Stimulated activated naive B cell treated with anti-CD40 and anti-IgM and Interleukin-4, amounts not matched to agents 10 μg/mL and 1 μg/mL and 100 μg/mL, for 72 hours (primary cell): ENCODE measurements around the gene PGP.

ENCODE experiments used
- ATAC-seq, 2 donors: fragments of 150-1000 bp; cut with Tn5 transposase; replicated peaks; 2 replicates each; pipeline ENCODE4 v1.10.0; 2021; ENCODE audit warnings: moderate library complexity in 1 of 2
- DNase-seq: peaks from one replicate; pipeline ENCODE4 v3.0.0; 2021
- H3K27ac Mint-ChIP-seq: one replicate; pipeline ENCODE4 v1.8.0; 2022; ENCODE audit warnings: mild to moderate bottlenecking, mixed read lengths
- H3K27me3 Mint-ChIP-seq, 2 donors: one replicate each; pipeline ENCODE4 v1.8.0; 2022; ENCODE audit warnings: mixed read lengths in 2 of 2
- H3K36me3 Mint-ChIP-seq, 2 donors: one replicate each; pipeline ENCODE4 v1.8.0; 2022; ENCODE audit warnings: mixed read lengths in 2 of 2, mild to moderate bottlenecking in 1 of 2
- H3K4me1 Mint-ChIP-seq, 2 donors: one replicate each; pipeline ENCODE4 v1.8.0; 2022; ENCODE audit warnings: mixed read lengths in 2 of 2, mild to moderate bottlenecking in 1 of 2
- H3K4me3 Mint-ChIP-seq, 2 donors: one replicate each; pipeline ENCODE4 v1.8.0; 2022; ENCODE audit warnings: mild to moderate bottlenecking in 2 of 2, mixed read lengths in 2 of 2, moderate library complexity in 1 of 2
- H3K9me3 Mint-ChIP-seq, 2 donors: one replicate each; pipeline ENCODE4 v1.8.0; 2022; ENCODE audit warnings: mixed read lengths in 2 of 2, mild to moderate bottlenecking in 1 of 2

The PGP gene

GRCh38 chr16:2195322-2196161 is 19.1 kb downstream of the PGP start:
- ATAC-seq (peak; percentile 36 to 41), DNase-seq (no peak)
- Mint-ChIP-seq H3K9me3 (no peaks in the 10 kb centered on the region), H3K27me3 (peaks cover 52 to 68% of the 10 kb centered on the region in 2 donors), H3K27ac (peak overlapping the region; percentile 65), H3K36me3 (no peaks in the 10 kb centered on the region), H3K4me1 (peaks cover 6 to 20% of the 10 kb centered on the region in 2 donors), H3K4me3 (peak overlapping the region; percentile 60 to 62)

GRCh38 chr16:2194852-2195321 is 19.8 kb downstream of the PGP start:
- Mint-ChIP-seq H3K27ac (no peak overlapping the region), H3K4me1 (peaks cover 6 to 20% of the 10 kb centered on the region in 2 donors), H3K36me3 (no peaks in the 10 kb centered on the region), H3K4me3 (peak overlapping the region in 1 of 2 donors; percentile 26), H3K27me3 (peaks cover 48 to 63% of the 10 kb centered on the region in 2 donors), H3K9me3 (no peaks in the 10 kb centered on the region)
- ATAC-seq (peak; percentile 72 to 73), DNase-seq (peak; percentile 24)

- H3K27ac Mint-ChIP-seq: no peak overlapping the region
- peaks cover 6 to 20% of the 10 kb centered on the region in 2 donors for H3K4me1 Mint-ChIP-seq
Observed at GRCh38 chr16:2194166-2194834, 20.3 kb downstream of the PGP start.

GRCh38 chr16:2191446-2191706 is 23.3 kb downstream of the PGP start:
- Mint-ChIP-seq H3K4me3 (no peak overlapping the region), H3K36me3 (no peaks in the 10 kb centered on the region), H3K27me3 (peaks cover 28 to 38% of the 10 kb centered on the region in 2 donors), H3K27ac (no peak overlapping the region), H3K4me1 (peaks cover 6 to 15% of the 10 kb centered on the region in 2 donors), H3K9me3 (no peaks in the 10 kb centered on the region)
- no peak for DNase-seq
- ATAC-seq: no peak

More at GRCh38 chr16:2194166-2194834, 20.3 kb downstream of the PGP start:
- no peak for DNase-seq
- H3K36me3 Mint-ChIP-seq: no peaks in the 10 kb centered on the region
- no peak overlapping the region for H3K4me3 Mint-ChIP-seq
- ATAC-seq: no peak
- H3K9me3 Mint-ChIP-seq: no peaks in the 10 kb centered on the region
- peaks cover 47 to 59% of the 10 kb centered on the region in 2 donors for H3K27me3 Mint-ChIP-seq

- H3K4me1 Mint-ChIP-seq: peaks cover 6 to 15% of the 10 kb centered on the region in 2 donors
- H3K36me3 Mint-ChIP-seq: no peaks in the 10 kb centered on the region
- DNase-seq (no peak), ATAC-seq (no peak)
- no peaks in the 10 kb centered on the region for H3K9me3 Mint-ChIP-seq
- H3K27ac Mint-ChIP-seq: no peak overlapping the region
- H3K4me3 Mint-ChIP-seq: no peak overlapping the region
- H3K27me3 Mint-ChIP-seq: peaks cover 28 to 38% of the 10 kb centered on the region in 2 donors
Observed at GRCh38 chr16:2190659-2191445, 23.8 kb downstream of the PGP start.

GRCh38 chr16:2190002-2190658 is 24.5 kb downstream of the PGP start:
- Mint-ChIP-seq H3K27ac (no peak overlapping the region), H3K4me3 (no peak overlapping the region), H3K36me3 (no peaks in the 10 kb centered on the region), H3K27me3 (peaks cover 26 to 31% of the 10 kb centered on the region in 2 donors), H3K9me3 (no peaks in the 10 kb centered on the region), H3K4me1 (peaks cover 4 to 8% of the 10 kb centered on the region in 2 donors)
- DNase-seq (no peak), ATAC-seq (no peak)

- Mint-ChIP-seq H3K27ac (no peak overlapping the region), H3K9me3 (no peaks in the 10 kb centered on the region), H3K36me3 (no peaks in the 10 kb centered on the region), H3K4me1 (peaks cover under 1 to 1% of the 10 kb centered on the region in 2 donors), H3K27me3 (peaks cover 20 to 23% of the 10 kb centered on the region in 2 donors), H3K4me3 (no peak overlapping the region)
- DNase-seq (no peak), ATAC-seq (no peak)
Observed at GRCh38 chr16:2189252-2189893, 25.3 kb downstream of the PGP start.

GRCh38 chr16:2188395-2188794 is 26.2 kb downstream of the PGP start:
- Mint-ChIP-seq H3K4me1 (peaks cover 0 to 3% of the 10 kb centered on the region in 2 donors), H3K27me3 (peaks cover 12 to 13% of the 10 kb centered on the region in 2 donors), H3K36me3 (no peaks in the 10 kb centered on the region), H3K9me3 (no peaks in the 10 kb centered on the region), H3K4me3 (no peak overlapping the region), H3K27ac (peak overlapping the region; percentile 31)
- ATAC-seq (no peak), DNase-seq (no peak)

GRCh38 chr16:2187212-2187611 is 27.4 kb downstream of the PGP start:
- H3K27ac Mint-ChIP-seq: no peak overlapping the region
- ATAC-seq: no peak
- peaks cover 1 to 5% of the 10 kb centered on the region in 2 donors for H3K27me3 Mint-ChIP-seq
- peaks cover 0 to 5% of the 10 kb centered on the region in 2 donors for H3K4me1 Mint-ChIP-seq
- H3K9me3 Mint-ChIP-seq: no peaks in the 10 kb centered on the region
- H3K36me3 Mint-ChIP-seq: peaks cover 1 to 3% of the 10 kb centered on the region in 2 donors
- no peak for DNase-seq
- no peak overlapping the region for H3K4me3 Mint-ChIP-seq

GRCh38 chr16:2186505-2186904 is 28.1 kb downstream of the PGP start:
- Mint-ChIP-seq H3K27me3 (peaks cover 0 to under 1% of the 10 kb centered on the region in 2 donors), H3K27ac (no peak overlapping the region), H3K36me3 (peaks cover 5% of the 10 kb centered on the region in 2 donors), H3K4me1 (peaks cover 0 to 5% of the 10 kb centered on the region in 2 donors), H3K4me3 (no peak overlapping the region), H3K9me3 (no peaks in the 10 kb centered on the region)
- DNase-seq (no peak), ATAC-seq (no peak)

- ATAC-seq: no peak
- no peak overlapping the region for H3K27ac Mint-ChIP-seq
Observed at GRCh38 chr16:2186064-2186463, 28.6 kb downstream of the PGP start.

GRCh38 chr16:2184962-2185361 is 29.7 kb downstream of the PGP start:
- Mint-ChIP-seq H3K27me3 (no peaks in the 10 kb centered on the region), H3K4me3 (no peak overlapping the region), H3K4me1 (peaks cover 0 to 5% of the 10 kb centered on the region in 2 donors), H3K9me3 (no peaks in the 10 kb centered on the region), H3K36me3 (peaks cover 5% of the 10 kb centered on the region in 2 donors), H3K27ac (no peak overlapping the region)
- no peak for DNase-seq
- ATAC-seq: no peak

More at GRCh38 chr16:2186064-2186463, 28.6 kb downstream of the PGP start:
- Mint-ChIP-seq H3K4me3 (no peak overlapping the region), H3K27me3 (no peaks in the 10 kb centered on the region), H3K9me3 (no peaks in the 10 kb centered on the region), H3K4me1 (peaks cover 0 to 5% of the 10 kb centered on the region in 2 donors), H3K36me3 (peaks cover 5% of the 10 kb centered on the region in 2 donors)
- no peak for DNase-seq

GRCh38 chr16:2184346-2184745 is 30.3 kb downstream of the PGP start:
- H3K9me3 Mint-ChIP-seq: no peaks in the 10 kb centered on the region
- no peak for ATAC-seq
- no peak for DNase-seq
- H3K4me1 Mint-ChIP-seq: peaks cover 0 to 5% of the 10 kb centered on the region in 2 donors
- peaks cover 5 to 7% of the 10 kb centered on the region in 2 donors for H3K36me3 Mint-ChIP-seq
- H3K4me3 Mint-ChIP-seq: no peak overlapping the region
- no peak overlapping the region for H3K27ac Mint-ChIP-seq
- H3K27me3 Mint-ChIP-seq: peaks cover 0 to 3% of the 10 kb centered on the region in 2 donors
